IPS-NIHi11 (cell line): Measurements from ENCODE around the gene IKZF3.
"Not testable (repeated sequence)": the region's sequence is repeated elsewhere in the genome, so short reads cannot be mapped to it uniquely, and the experiment has no call there.

ENCODE experiments used
- DNase-seq: peaks from one replicate; pipeline ENCODE4 v3.0.0; 2012; ENCODE audit warnings: mixed read lengths, low spot score

Gene IKZF3

GRCh38 chr17:39863918-39864746, at the start of gene IKZF3:
IKZF3 (minus strand) TSS chr17:39864312; CDS start chr17:39864126, 186 bp downstream.
- DNase-seq: peak; percentile 91

GRCh38 chr17:39908789-39909352, 44.8 kb upstream of the IKZF3 start:
- DNase-seq: no peak

GRCh38 chr17:39904990-39905288, 40.8 kb upstream of the IKZF3 start:
- no peak for DNase-seq

- no peak for DNase-seq
Observed at GRCh38 chr17:39903158-39903884, 39.2 kb upstream of the IKZF3 start.

- DNase-seq: not testable (repeated sequence)
Observed at GRCh38 chr17:39902027-39902426, 37.9 kb upstream of the IKZF3 start.

GRCh38 chr17:39899215-39899614, 35.1 kb upstream of the IKZF3 start:
- no peak for DNase-seq

- DNase-seq: no peak
Observed at GRCh38 chr17:39898088-39898487, 34.0 kb upstream of the IKZF3 start.

- DNase-seq: no peak
Observed at GRCh38 chr17:39894681-39895376, 30.7 kb upstream of the IKZF3 start.

- no peak for DNase-seq
Observed at GRCh38 chr17:39889200-39889599, 25.1 kb upstream of the IKZF3 start.

GRCh38 chr17:39887078-39887477, 23.0 kb upstream of the IKZF3 start:
- DNase-seq: no peak

GRCh38 chr17:39886102-39886501, 22.0 kb upstream of the IKZF3 start:
- DNase-seq: not testable (repeated sequence)

GRCh38 chr17:39872751-39873150, 8.6 kb upstream of the IKZF3 start:
- no peak for DNase-seq

- no peak for DNase-seq
Observed at GRCh38 chr17:39871801-39872200, 7.7 kb upstream of the IKZF3 start.

GRCh38 chr17:39870776-39871175, 6.7 kb upstream of the IKZF3 start:
- no peak for DNase-seq

GRCh38 chr17:39868554-39868942, 4.4 kb upstream of the IKZF3 start:
- DNase-seq: no peak

- no peak for DNase-seq
Observed at GRCh38 chr17:39867880-39868553, 3.9 kb upstream of the IKZF3 start, which contains the start of gene ZPBP2. ZPBP2 (plus strand) TSS chr17:39868202; CDS start chr17:39868355, 153 bp downstream.

GRCh38 chr17:39867084-39867879, 3.2 kb upstream of the IKZF3 start:
- no peak for DNase-seq

- DNase-seq: no peak
Observed at GRCh38 chr17:39866013-39866730, 2.1 kb upstream of the IKZF3 start.

GRCh38 chr17:39863244-39863917, 731 bp downstream of the IKZF3 start:
- no peak for DNase-seq

GRCh38 chr17:39861235-39861634, 2.9 kb downstream of the IKZF3 start:
- DNase-seq: no peak
